Measurements from ENCODE around the gene WSCD2.

Gene WSCD2

GRCh38 chr12:108128221-108129016, 669 bp upstream of the WSCD2 start:
- DNase-seq: no peak

GRCh38 chr12:108131035-108131434, 1.9 kb downstream of the WSCD2 start:
- DNase-seq: no peak

GRCh38 chr12:108131657-108132126, 2.6 kb downstream of the WSCD2 start:
- DNase-seq: no peak

GRCh38 chr12:108133482-108133881, 4.4 kb downstream of the WSCD2 start:
- DNase-seq: no peak

- no peak for DNase-seq
Observed at GRCh38 chr12:108134744-108135143, 5.7 kb downstream of the WSCD2 start.

- no peak for DNase-seq
Observed at GRCh38 chr12:108135627-108136026, 6.5 kb downstream of the WSCD2 start.

- DNase-seq: no peak
Observed at GRCh38 chr12:108136697-108137096, 7.6 kb downstream of the WSCD2 start.

- no peak for DNase-seq
Observed at GRCh38 chr12:108139454-108139853, 10.4 kb downstream of the WSCD2 start.

GRCh38 chr12:108140501-108140900, 11.4 kb downstream of the WSCD2 start:
- DNase-seq: no peak

GRCh38 chr12:108141600-108142130, 12.6 kb downstream of the WSCD2 start:
- no peak for DNase-seq

GRCh38 chr12:108143144-108143543, 14.1 kb downstream of the WSCD2 start:
- DNase-seq: no peak

GRCh38 chr12:108144080-108144479, 15.0 kb downstream of the WSCD2 start:
- DNase-seq: no peak

GRCh38 chr12:108145011-108145410, 15.9 kb downstream of the WSCD2 start:
- no peak for DNase-seq

GRCh38 chr12:108146035-108146893, 17.2 kb downstream of the WSCD2 start:
- no peak for DNase-seq

- DNase-seq: no peak
Observed at GRCh38 chr12:108147279-108147678, 18.2 kb downstream of the WSCD2 start.

- no peak for DNase-seq
Observed at GRCh38 chr12:108148521-108149074, 19.5 kb downstream of the WSCD2 start.

- DNase-seq: no peak
Observed at GRCh38 chr12:108150436-108150835, 21.3 kb downstream of the WSCD2 start.

GRCh38 chr12:108151533-108152169, 22.6 kb downstream of the WSCD2 start:
- no peak for DNase-seq

GRCh38 chr12:108152170-108152538, 23.1 kb downstream of the WSCD2 start:
- no peak for DNase-seq

GRCh38 chr12:108156717-108157116, 27.6 kb downstream of the WSCD2 start:
- no peak for DNase-seq

- DNase-seq: no peak
Observed at GRCh38 chr12:108157870-108158459, 28.9 kb downstream of the WSCD2 start.

GRCh38 chr12:108162207-108162606, 33.1 kb downstream of the WSCD2 start:
- no peak for DNase-seq

Measured in Kasumi-1 (cell line).